OCI-LY7 (cell line): ENCODE results near the gene TRPM3.

Source experiments
- EZH2phosphoT487 ChIP-seq: fragments of 200-600 bp; sonication (generic); IDR thresholded peaks from 2 replicates; pipeline ENCODE4 v1.6.1; 2018; ENCODE audit warnings: low read depth, borderline replicate concordance, mild to moderate bottlenecking, mixed run types, antibody characterized with exemption, low read length, moderate library complexity, mixed read lengths
- TF ChIP-seq, protein P1 (sequence below): fragments of 200-600 bp; sonication (generic); conservative IDR thresholded peaks from 2 replicates; pipeline ENCODE4 v1.5.1; 2014; ENCODE audit warnings: mild to moderate bottlenecking, antibody characterized with exemption, low read length, moderate library complexity, mixed read lengths

DNA sequence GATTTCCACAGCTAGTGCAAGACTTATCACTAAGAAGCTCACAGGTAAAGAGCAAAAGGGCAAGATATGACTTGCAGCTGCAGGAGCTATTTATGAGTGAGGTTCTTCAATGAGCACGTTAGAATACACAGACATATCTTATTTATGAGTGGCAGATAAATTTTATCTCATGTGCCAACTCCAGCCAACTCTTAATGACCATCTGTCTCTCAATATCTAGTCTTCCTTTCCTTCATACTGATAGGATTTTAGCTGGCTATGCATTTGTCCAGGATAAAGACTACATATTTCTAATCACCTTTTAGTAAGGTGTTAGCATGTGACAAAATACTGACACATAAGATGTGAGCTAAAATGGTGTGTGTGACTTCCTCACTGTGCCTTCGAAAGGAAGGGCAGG lies 304.5 kb downstream of the TRPM3 start:
- TF ChIP-seq, protein P1, sequence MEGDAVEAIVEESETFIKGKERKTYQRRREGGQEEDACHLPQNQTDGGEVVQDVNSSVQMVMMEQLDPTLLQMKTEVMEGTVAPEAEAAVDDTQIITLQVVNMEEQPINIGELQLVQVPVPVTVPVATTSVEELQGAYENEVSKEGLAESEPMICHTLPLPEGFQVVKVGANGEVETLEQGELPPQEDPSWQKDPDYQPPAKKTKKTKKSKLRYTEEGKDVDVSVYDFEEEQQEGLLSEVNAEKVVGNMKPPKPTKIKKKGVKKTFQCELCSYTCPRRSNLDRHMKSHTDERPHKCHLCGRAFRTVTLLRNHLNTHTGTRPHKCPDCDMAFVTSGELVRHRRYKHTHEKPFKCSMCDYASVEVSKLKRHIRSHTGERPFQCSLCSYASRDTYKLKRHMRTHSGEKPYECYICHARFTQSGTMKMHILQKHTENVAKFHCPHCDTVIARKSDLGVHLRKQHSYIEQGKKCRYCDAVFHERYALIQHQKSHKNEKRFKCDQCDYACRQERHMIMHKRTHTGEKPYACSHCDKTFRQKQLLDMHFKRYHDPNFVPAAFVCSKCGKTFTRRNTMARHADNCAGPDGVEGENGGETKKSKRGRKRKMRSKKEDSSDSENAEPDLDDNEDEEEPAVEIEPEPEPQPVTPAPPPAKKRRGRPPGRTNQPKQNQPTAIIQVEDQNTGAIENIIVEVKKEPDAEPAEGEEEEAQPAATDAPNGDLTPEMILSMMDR, result no peak
- no peak for TF ChIP-seq EZH2phosphoT487
